ENCODE results near the gene MCM9. TPM values are rescaled to one million over a fixed set of nuclear protein-coding genes. Genes with fewer than 3 reads are reported as not detected.

The MCM9 gene
- total and polyA plus RNA-seq, 12 donors, result 1.5 to 7.8 (median 5.2) TPM

DNA sequence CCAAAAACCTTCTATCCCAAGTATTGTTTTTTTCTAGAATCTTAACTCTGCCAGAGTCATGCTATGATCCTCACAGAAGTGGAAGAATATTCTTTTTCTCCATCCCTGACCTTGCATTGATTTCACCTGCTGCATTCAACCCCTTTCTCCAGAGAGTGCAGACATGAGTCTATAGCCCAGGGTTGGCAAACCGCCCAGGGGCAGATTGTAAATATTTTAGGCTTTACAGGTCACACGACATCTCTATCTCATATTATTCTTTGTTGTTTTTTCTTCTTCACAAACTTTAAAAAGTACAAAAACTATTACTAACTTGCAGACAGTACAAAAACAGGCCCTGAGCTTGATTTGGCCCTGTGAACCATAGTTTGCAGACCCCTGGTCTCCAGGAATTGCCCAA, 153.1 kb downstream of the MCM9 start:
- Histone ChIP-seq H3K4me3 (no peak overlapping the region), H3K36me3 (no peaks in the 10 kb centered on the region), H3K27me3 (no peaks in the 10 kb centered on the region), H3K9me3 (no peaks in the 10 kb centered on the region), H3K27ac (no peak overlapping the region), H3K4me1 (peaks cover 0 to 30% (median 11%) of the 10 kb centered on the region in 9 donors)
- ATAC-seq, result no peak
- DNase-seq, result no peak
- TF ChIP-seq, protein P1, sequence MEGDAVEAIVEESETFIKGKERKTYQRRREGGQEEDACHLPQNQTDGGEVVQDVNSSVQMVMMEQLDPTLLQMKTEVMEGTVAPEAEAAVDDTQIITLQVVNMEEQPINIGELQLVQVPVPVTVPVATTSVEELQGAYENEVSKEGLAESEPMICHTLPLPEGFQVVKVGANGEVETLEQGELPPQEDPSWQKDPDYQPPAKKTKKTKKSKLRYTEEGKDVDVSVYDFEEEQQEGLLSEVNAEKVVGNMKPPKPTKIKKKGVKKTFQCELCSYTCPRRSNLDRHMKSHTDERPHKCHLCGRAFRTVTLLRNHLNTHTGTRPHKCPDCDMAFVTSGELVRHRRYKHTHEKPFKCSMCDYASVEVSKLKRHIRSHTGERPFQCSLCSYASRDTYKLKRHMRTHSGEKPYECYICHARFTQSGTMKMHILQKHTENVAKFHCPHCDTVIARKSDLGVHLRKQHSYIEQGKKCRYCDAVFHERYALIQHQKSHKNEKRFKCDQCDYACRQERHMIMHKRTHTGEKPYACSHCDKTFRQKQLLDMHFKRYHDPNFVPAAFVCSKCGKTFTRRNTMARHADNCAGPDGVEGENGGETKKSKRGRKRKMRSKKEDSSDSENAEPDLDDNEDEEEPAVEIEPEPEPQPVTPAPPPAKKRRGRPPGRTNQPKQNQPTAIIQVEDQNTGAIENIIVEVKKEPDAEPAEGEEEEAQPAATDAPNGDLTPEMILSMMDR (IDR thresholded peaks at IDR 0.05), result no peak
- 67 to 91% methylated on average over 2 of the region's 2 CpGs for WGBS, 2 donors
- intact Hi-C loops (cut with DNase I), result loop anchor here in 1 of 10 donors (10.0 kb wide), 1 partner anchor 207 kb away; no protein-coding TSS in a partner anchor

DNA sequence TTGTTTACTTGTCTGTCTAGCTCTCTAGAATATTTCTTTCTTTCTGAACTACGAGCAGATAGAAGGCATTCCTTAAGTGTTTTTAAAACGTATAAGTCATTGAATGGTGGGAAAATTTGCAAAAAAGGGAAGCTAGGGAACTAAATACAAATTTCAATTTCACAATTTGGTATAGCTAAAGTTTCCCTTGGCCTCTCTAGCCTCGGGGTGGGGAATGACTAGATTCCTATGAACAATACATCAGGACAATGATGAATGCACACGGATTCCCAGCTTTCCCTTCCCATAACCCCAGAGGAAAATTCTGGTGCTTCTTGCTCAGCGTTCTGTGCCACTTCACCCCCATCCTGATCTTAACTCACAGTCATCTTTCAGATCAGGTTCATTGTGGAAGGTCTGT, 154.3 kb downstream of the MCM9 start:
- H3K4me3 ChIP-seq, result no peak overlapping the region
- no peaks in the 10 kb centered on the region for H3K9me3 ChIP-seq
- TF ChIP-seq, protein P1 (IDR thresholded peaks at IDR 0.05), result no peak
- WGBS, 2 donors, result 62 to 63% methylated on average over 5 of the region's 5 CpGs
- H3K27ac ChIP-seq, result no peak overlapping the region
- no peaks in the 10 kb centered on the region for H3K27me3 ChIP-seq
- intact Hi-C loops (cut with DNase I), result loop anchor here in 1 of 10 donors (10.0 kb wide), 1 partner anchor 206 kb away; no protein-coding TSS in a partner anchor
- peaks cover 0 to 37% (median 19%) of the 10 kb centered on the region in 9 donors for H3K4me1 ChIP-seq
- H3K36me3 ChIP-seq, result no peaks in the 10 kb centered on the region
- ATAC-seq (no peak), DNase-seq (no peak)

DNA sequence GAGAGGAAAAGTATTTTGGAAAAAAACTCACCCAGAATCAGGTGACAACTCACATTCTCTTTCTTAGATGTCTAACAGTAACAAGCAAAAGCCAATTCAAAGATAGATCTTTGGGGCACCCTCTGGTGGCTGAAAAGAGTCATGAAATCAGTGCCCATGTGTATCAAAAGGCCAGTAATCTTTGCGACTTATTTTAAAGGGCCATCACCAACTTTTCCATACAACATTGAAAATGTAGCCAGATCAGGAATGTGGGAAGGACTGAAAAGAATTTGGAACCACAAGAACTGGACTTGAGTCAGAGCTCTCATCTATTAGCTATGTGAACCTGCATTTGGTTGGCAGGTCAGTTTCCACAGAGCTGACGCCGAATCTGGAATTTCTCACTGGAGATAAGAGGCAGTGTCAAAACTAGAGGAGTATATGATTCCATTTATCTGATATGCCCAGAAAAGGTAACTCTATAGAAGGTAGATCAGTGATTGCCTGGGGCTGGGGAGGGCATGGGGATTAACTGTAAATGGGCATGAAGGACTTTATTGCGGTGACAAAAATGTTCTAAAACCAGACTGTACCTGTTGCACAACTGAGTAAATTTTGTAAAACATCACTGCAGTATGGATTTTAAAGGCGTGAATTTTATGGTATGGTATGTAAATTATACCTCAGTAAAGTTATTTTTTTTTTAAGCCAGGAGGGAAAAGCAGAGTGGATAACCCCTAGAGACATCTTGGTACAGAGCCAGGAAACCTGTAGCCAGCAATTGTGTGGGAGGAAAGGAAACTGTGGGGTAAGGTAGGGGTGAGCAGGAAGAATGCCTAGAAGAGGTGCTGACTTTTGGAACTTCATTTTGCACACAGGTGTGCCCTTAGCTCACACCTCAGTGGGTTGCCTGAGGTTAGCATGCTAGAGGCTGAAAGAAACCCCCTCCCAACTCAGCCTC, 158.1 kb downstream of the MCM9 start:
- intact Hi-C loops (cut with DNase I), result loop anchor here in 9 of 10 donors (5.0 to 10.0 kb wide), 7 partner anchors 122 to 495 kb away; partner anchors contain the start of gene CEP85L (in 8 of the 9)
- H3K4me3 ChIP-seq, result peak overlapping the region in 4 of 10 donors; percentile 20 to 29 (median 28)
- peak in 1 of 2 donors; percentile 72 for DNase-seq

DNA sequence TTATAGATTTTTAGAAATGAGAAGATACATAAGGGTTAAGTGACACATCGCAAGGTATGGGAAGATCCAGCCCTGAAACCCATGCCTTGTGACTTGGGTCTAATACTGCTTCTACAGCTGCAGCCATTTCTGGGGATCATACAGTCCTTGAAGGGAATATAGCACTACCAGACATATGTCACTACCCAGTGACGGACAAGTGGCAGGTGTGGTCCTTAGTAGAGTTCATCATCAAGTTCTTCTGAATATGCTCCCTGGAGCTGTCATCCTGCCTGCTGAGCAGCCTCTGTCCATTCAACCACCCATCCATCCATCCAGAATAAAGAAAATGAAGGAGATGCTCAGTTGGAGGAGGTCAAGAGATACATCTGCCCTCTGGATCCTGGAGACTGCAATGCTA, 159.6 kb downstream of the MCM9 start:
- H3K27me3 ChIP-seq, result no peaks in the 10 kb centered on the region
- no peak for ATAC-seq
- no peaks in the 10 kb centered on the region for H3K9me3 ChIP-seq
- WGBS, 2 donors, result 94 to 97% methylated on average over 2 of the region's 2 CpGs
- H3K4me1 ChIP-seq, result peaks cover 0 to 23% (median 13%) of the 10 kb centered on the region in 9 donors
- no peak overlapping the region for H3K4me3 ChIP-seq
- H3K36me3 ChIP-seq, result no peaks in the 10 kb centered on the region
- intact Hi-C loops (cut with DNase I), result loop anchor here in 9 of 10 donors (5.0 to 10.0 kb wide), 7 partner anchors 121 to 493 kb away; partner anchors contain the start of gene CEP85L (in 8 of the 9)
- TF ChIP-seq, protein P1 (IDR thresholded peaks at IDR 0.05), result no peak
- no peak for DNase-seq
- no peak overlapping the region for H3K27ac ChIP-seq

More for the DNA sequence above, 158.1 kb downstream of the MCM9 start:
- H3K36me3 ChIP-seq, result no peaks in the 10 kb centered on the region
- TF ChIP-seq, protein P1 (IDR thresholded peaks at IDR 0.05), result peak; percentile 55 to 87 (median 78)
- WGBS, 2 donors, result 33 to 39% methylated on average over 5 of the region's 5 CpGs
- no peaks in the 10 kb centered on the region for H3K27me3 ChIP-seq
- H3K4me1 ChIP-seq, result peaks cover 0 to 26% (median 13%) of the 10 kb centered on the region in 9 donors
- no peaks in the 10 kb centered on the region for H3K9me3 ChIP-seq
- peak in 7 of 8 donors; percentile 59 to 92 (median 73) for ATAC-seq
- H3K27ac ChIP-seq, result no peak overlapping the region

Data from heart right ventricle (tissue), 16 donors.